CD4-positive, alpha-beta T cell (primary cell): ENCODE results near the gene MSANTD1. TPM values are rescaled to one million over a fixed set of nuclear protein-coding genes. Genes with fewer than 3 reads are reported as not detected.

Source experiments
- ATAC-seq: fragments of 200-7000 bp; cut with Tn5 transposase; one replicate; pipeline ENCODE4 v1.10.0; 2022; ENCODE audit warnings: mild to moderate bottlenecking; ENCODE audit not compliant: poor library complexity
- CTCF ChIA-PET: fragments of 350-600 bp; sonication (Branson Sonifier 250); formaldehyde crosslinking; loops from one replicate; lab custom pipeline; 2021; ENCODE audit warnings: antibody characterized with exemption, inconsistent platforms; lab: Charles Lee
- POLR2A ChIA-PET: fragments of 350-600 bp; sonication (Branson Sonifier 250); formaldehyde crosslinking; loops from one replicate; lab custom pipeline; 2021; ENCODE audit warnings: antibody characterized with exemption, inconsistent platforms; lab: Charles Lee
- DNase-seq, 14 experiments: peaks; one replicate each; pipeline ENCODE4 v3.0.0-alpha.2; 2013 to 2020; ENCODE audit warnings: mixed read lengths in 2 of 14
- H3K27ac ChIP-seq, 2 donors: one replicate each; pipeline versions ENCODE4 v1.5.1 to v1.7.0; 2013; ENCODE audit warnings: low read length in 2 of 2, low read depth in 1 of 2, mild to moderate bottlenecking in 1 of 2
- H3K27me3 ChIP-seq, 2 experiments: 1 replicate in 1 of 2; 2 replicates in 1 of 2; pipeline versions ENCODE4 v1.6.1 to v1.7.0; 2013; ENCODE audit warnings: low read length in 2 of 2, control low read depth in 1 of 2, mild to moderate bottlenecking in 1 of 2, moderate library complexity in 1 of 2; ENCODE audit not compliant: insufficient read depth in 2 of 2, control insufficient read depth in 1 of 2
- H3K36me3 ChIP-seq: one replicate; pipeline ENCODE4 v1.6.1; 2013; ENCODE audit warnings: low read length, control low read depth; ENCODE audit not compliant: insufficient read depth
- H3K4me1 ChIP-seq: one replicate; pipeline ENCODE4 v1.6.1; 2013; ENCODE audit warnings: low read length, control low read depth; ENCODE audit not compliant: insufficient read depth
- H3K4me3 ChIP-seq: one replicate; pipeline ENCODE4 v1.5.1; 2013; ENCODE audit warnings: mild to moderate bottlenecking, low read length, moderate library complexity
- H3K9me3 ChIP-seq, 2 experiments: 1 replicate in 1 of 2; 2 replicates in 1 of 2; pipeline versions ENCODE4 v1.6.1 to v1.7.0; 2013; ENCODE audit warnings: low read length in 2 of 2, mild to moderate bottlenecking in 2 of 2, control low read depth in 1 of 2, moderate library complexity in 1 of 2; ENCODE audit not compliant: control insufficient read depth in 1 of 2, insufficient read depth in 1 of 2
- H3K27ac Mint-ChIP-seq: one replicate; pipeline ENCODE4 v1.8.0; 2020; ENCODE audit warnings: mixed read lengths
- H3K27me3 Mint-ChIP-seq: one replicate; pipeline ENCODE4 v1.8.0; 2021; ENCODE audit warnings: mixed read lengths
- H3K36me3 Mint-ChIP-seq: one replicate; pipeline ENCODE4 v1.8.0; 2021; ENCODE audit warnings: low read depth, mixed read lengths
- H3K4me1 Mint-ChIP-seq: one replicate; pipeline ENCODE4 v1.8.0; 2021; ENCODE audit warnings: low read depth, mixed read lengths
- H3K4me3 Mint-ChIP-seq: one replicate; pipeline ENCODE4 v1.8.0; 2020; ENCODE audit warnings: mild to moderate bottlenecking, mixed read lengths
- H3K9me3 Mint-ChIP-seq: one replicate; pipeline ENCODE4 v1.8.0; 2020; ENCODE audit warnings: mixed read lengths
- CTCF ChIP-seq: fragments of 200-600 bp; IDR thresholded peaks from one replicate; pipeline ENCODE4 v1.8.0; 2022; ENCODE audit warnings: antibody characterized with exemption, mild to moderate bottlenecking
- intact Hi-C, 2 experiments: fragments of 100-400 bp; cut with DNase I in 1 of 2; cut with micrococcal nuclease in 1 of 2; formaldehyde crosslinking; loops; one replicate each; pipeline versions ENCODE4 v1.15.1 to v1.9.0; 2023 to 2025; cut with DNase I, micrococcal nuclease
- total RNA-seq, 174 experiments: library from RNA in 2 of 174; stranded (reverse) in 2 of 174; gene quantifications; one replicate each; pipeline ENCODE4 v1.2.3 and lab custom pipeline; 2021 to 2026

Gene MSANTD1
- total RNA-seq, 2 experiments from 2014 or later: 0.67 to 0.74 TPM

GRCh38 chr4:3229964-3230363 lies 19.0 kb upstream of the MSANTD1 start:
- Histone ChIP-seq H3K36me3 (peaks cover 77% of the 10 kb centered on the region), H3K4me3 (no peak overlapping the region), H3K27me3 (no peaks in the 10 kb centered on the region), H3K4me1 (no peaks in the 10 kb centered on the region), H3K27ac (no peak overlapping the region), H3K9me3 (no peaks in the 10 kb centered on the region)
- H3K9me3 Mint-ChIP-seq: no peaks in the 10 kb centered on the region
- intact Hi-C loops: no loop called here
- no peak for ATAC-seq
- DNase-seq: no peak
- no peak for TF ChIP-seq CTCF
- CTCF ChIA-PET: no interaction called here
- POLR2A ChIA-PET: no interaction called here
- peaks cover 81% of the 10 kb centered on the region for H3K36me3 Mint-ChIP-seq
- no peaks in the 10 kb centered on the region for H3K27me3 Mint-ChIP-seq
- H3K4me1 Mint-ChIP-seq: no peaks in the 10 kb centered on the region
- H3K27ac Mint-ChIP-seq: no peak overlapping the region
- H3K4me3 Mint-ChIP-seq: no peak overlapping the region

GRCh38 chr4:3231471-3231870 lies 17.5 kb upstream of the MSANTD1 start:
- ATAC-seq: no peak
- intact Hi-C loops: no loop called here
- H3K27me3 Mint-ChIP-seq: no peaks in the 10 kb centered on the region
- no peak overlapping the region for H3K27ac Mint-ChIP-seq
- TF ChIP-seq CTCF: no peak
- H3K36me3 Mint-ChIP-seq: peaks cover 83% of the 10 kb centered on the region
- Histone ChIP-seq H3K4me3 (no peak overlapping the region), H3K9me3 (no peaks in the 10 kb centered on the region), H3K27me3 (no peaks in the 10 kb centered on the region), H3K36me3 (peaks cover 83% of the 10 kb centered on the region), H3K4me1 (no peaks in the 10 kb centered on the region), H3K27ac (no peak overlapping the region)
- POLR2A ChIA-PET: no interaction called here
- H3K9me3 Mint-ChIP-seq: no peaks in the 10 kb centered on the region
- CTCF ChIA-PET: no interaction called here
- DNase-seq: no peak
- H3K4me1 Mint-ChIP-seq: no peaks in the 10 kb centered on the region
- no peak overlapping the region for H3K4me3 Mint-ChIP-seq

- Histone ChIP-seq H3K9me3 (no peaks in the 10 kb centered on the region), H3K27ac (no peak overlapping the region), H3K4me1 (no peaks in the 10 kb centered on the region), H3K4me3 (no peak overlapping the region), H3K36me3 (peaks cover 83% of the 10 kb centered on the region), H3K27me3 (no peaks in the 10 kb centered on the region)
- POLR2A ChIA-PET: no interaction called here
- ATAC-seq (no peak), DNase-seq (no peak)
- Mint-ChIP-seq H3K4me3 (no peak overlapping the region), H3K27me3 (no peaks in the 10 kb centered on the region), H3K36me3 (peaks cover 79% of the 10 kb centered on the region), H3K27ac (no peak overlapping the region), H3K9me3 (no peaks in the 10 kb centered on the region), H3K4me1 (no peaks in the 10 kb centered on the region)
- CTCF ChIA-PET: no interaction called here
- intact Hi-C loops: no loop called here
- no peak for TF ChIP-seq CTCF
Observed at GRCh38 chr4:3232001-3232400, 17.0 kb upstream of the MSANTD1 start.
